IgD-negative memory B cell (primary cell): ENCODE data around the gene FAM184B. TPM values are rescaled to one million over a fixed set of nuclear protein-coding genes. Genes with fewer than 3 reads are reported as not detected.
"Not testable (repeated sequence)": the region's sequence is repeated elsewhere in the genome, so short reads cannot be mapped to it uniquely, and the experiment has no call there.

Experiments used
- H3K27ac Mint-ChIP-seq, 3 donors: one replicate each; pipeline ENCODE4 v1.8.0; 2020 to 2022; ENCODE audit warnings: mild to moderate bottlenecking in 3 of 3, mixed read lengths in 3 of 3, moderate library complexity in 1 of 3
- H3K27me3 Mint-ChIP-seq: one replicate; pipeline ENCODE4 v1.8.0; 2021; ENCODE audit warnings: mixed read lengths
- H3K36me3 Mint-ChIP-seq: one replicate; pipeline ENCODE4 v1.8.0; 2020; ENCODE audit warnings: mild to moderate bottlenecking, mixed read lengths
- H3K4me1 Mint-ChIP-seq, 3 donors: one replicate each; pipeline ENCODE4 v1.8.0; 2020 to 2022; ENCODE audit warnings: mixed read lengths in 3 of 3, mild to moderate bottlenecking in 1 of 3
- H3K4me3 Mint-ChIP-seq, 4 donors: one replicate each; pipeline ENCODE4 v1.8.0; 2020 to 2022; ENCODE audit warnings: mild to moderate bottlenecking in 4 of 4, mixed read lengths in 4 of 4, moderate library complexity in 3 of 4
- H3K9me3 Mint-ChIP-seq, 3 donors: one replicate each; pipeline ENCODE4 v1.8.0; 2020 to 2021; ENCODE audit warnings: mixed read lengths in 3 of 3, mild to moderate bottlenecking in 1 of 3
- polyA plus RNA-seq: library from polyadenylated mRNA; unstranded; fragments of 300-500 nt; fragmentation: Illumina TruSeq; gene quantifications from one replicate; pipeline ENCODE4 v1.2.3, GENCODE V29; 2021

Gene FAM184B
- polyA plus RNA-seq, 1 donor from 2014 or later: not detected

GRCh38 chr4:17664755-17665154 is 116.7 kb downstream of the FAM184B start:
- Mint-ChIP-seq H3K27ac (peak overlapping the region in 2 of 3 donors; percentile 9 to 61), H3K4me1 (peaks cover 20 to 32% (median 30%) of the 10 kb centered on the region in 3 donors), H3K36me3 (no peaks in the 10 kb centered on the region), H3K4me3 (peak overlapping the region in 2 of 4 donors; percentile 60 to 85), H3K27me3 (peaks cover 7% of the 10 kb centered on the region), H3K9me3 (peaks cover 0 to 3% (median 1%) of the 10 kb centered on the region in 3 donors)

DNA sequence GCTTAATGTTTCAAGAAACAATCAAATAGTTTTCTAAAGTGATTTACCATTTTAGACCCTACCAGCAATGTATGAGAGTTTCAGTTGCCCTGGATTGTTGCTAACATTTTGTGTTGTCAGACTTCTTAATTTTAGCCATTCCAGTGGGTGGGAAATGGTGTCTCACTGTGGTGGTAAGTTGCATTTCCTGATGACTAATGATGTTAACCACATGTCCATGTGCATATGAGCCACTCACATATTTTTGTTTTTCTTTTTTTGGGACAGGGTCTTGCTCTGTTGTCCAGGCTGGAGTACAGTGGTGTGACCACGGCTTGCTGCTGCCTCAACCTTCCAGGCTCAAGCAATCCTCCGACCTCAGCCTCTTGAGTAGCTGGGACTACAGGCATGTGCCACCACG is 118.7 kb downstream of the FAM184B start:
- Mint-ChIP-seq H3K4me3 (no peak overlapping the region), H3K27me3 (peaks cover 9% of the 10 kb centered on the region), H3K9me3 (peaks cover 0 to 3% (median 1%) of the 10 kb centered on the region in 3 donors), H3K36me3 (no peaks in the 10 kb centered on the region), H3K4me1 (peaks cover 20 to 26% (median 26%) of the 10 kb centered on the region in 3 donors), H3K27ac (peak overlapping the region in 1 of 3 donors; percentile 58)

DNA sequence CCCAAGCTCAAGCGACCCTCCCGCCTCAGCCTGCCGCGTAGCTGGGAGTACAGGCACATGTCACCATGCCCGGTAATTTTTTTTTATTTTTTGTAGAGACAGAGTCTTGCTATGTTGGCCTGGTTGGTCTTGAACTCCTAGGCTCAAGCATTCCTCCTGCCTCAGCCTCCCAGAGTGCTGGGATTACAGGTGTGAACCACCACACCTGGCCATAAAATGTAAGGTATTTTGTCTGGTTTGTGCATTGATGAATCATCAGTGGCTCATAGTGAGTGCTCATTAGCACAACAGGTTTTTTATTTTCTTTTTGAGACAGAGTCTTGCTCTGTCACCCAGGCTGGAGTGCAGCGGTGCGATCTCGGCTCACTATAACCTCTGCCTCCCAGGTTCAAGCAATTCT is 122.2 kb downstream of the FAM184B start:
- H3K27me3 Mint-ChIP-seq, H3K36me3 Mint-ChIP-seq, H3K27ac Mint-ChIP-seq, H3K4me1 Mint-ChIP-seq, H3K9me3 Mint-ChIP-seq, H3K4me3 Mint-ChIP-seq: not testable (repeated sequence)

DNA sequence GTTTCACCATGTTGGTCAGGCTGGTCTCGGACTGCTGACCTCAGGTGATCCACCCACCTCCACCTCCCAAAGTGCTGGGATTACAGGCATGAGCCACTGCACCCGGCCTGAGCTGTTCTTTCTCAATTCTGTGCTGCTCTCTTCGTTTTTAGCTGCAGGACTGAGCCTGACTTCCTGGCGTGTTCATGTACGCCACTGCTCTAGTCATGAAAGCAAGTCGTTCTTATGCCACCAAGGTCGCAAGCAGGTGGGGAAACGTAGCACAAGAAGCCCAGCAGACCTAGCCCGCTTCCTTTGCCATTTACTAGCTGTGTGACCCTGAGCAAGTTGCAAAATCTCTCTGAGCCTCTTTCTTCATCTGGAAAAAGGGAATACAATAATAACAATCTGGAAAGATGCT is 123.6 kb downstream of the FAM184B start:
- H3K27ac Mint-ChIP-seq: no peak overlapping the region
- H3K4me1 Mint-ChIP-seq: no peaks in the 10 kb centered on the region
- peaks cover 2% of the 10 kb centered on the region for H3K36me3 Mint-ChIP-seq
- peaks cover 9% of the 10 kb centered on the region for H3K27me3 Mint-ChIP-seq
- no peak overlapping the region for H3K4me3 Mint-ChIP-seq
- H3K9me3 Mint-ChIP-seq: peaks cover 0 to 2% (median 0%) of the 10 kb centered on the region in 3 donors

GRCh38 chr4:17657090-17657489 is 124.3 kb downstream of the FAM184B start:
- peaks cover 0 to 2% (median 0%) of the 10 kb centered on the region in 3 donors for H3K9me3 Mint-ChIP-seq

GRCh38 chr4:17654701-17655100 is 126.7 kb downstream of the FAM184B start:
- Mint-ChIP-seq H3K9me3 (peaks cover 0 to 2% (median 0%) of the 10 kb centered on the region in 3 donors), H3K4me1 (peaks cover 0 to 4% (median 0%) of the 10 kb centered on the region in 3 donors), H3K4me3 (peak overlapping the region in 1 of 4 donors; percentile 68), H3K36me3 (peaks cover 4% of the 10 kb centered on the region), H3K27ac (no peak overlapping the region), H3K27me3 (peaks cover 9% of the 10 kb centered on the region)

More at GRCh38 chr4:17657090-17657489, 124.3 kb downstream of the FAM184B start:
- Mint-ChIP-seq H3K4me3 (no peak overlapping the region), H3K4me1 (no peaks in the 10 kb centered on the region), H3K27me3 (peaks cover 9% of the 10 kb centered on the region), H3K27ac (no peak overlapping the region), H3K36me3 (peaks cover 2% of the 10 kb centered on the region)

GRCh38 chr4:17650406-17650805 is 131.0 kb downstream of the FAM184B start:
- peaks cover 0 to 4% (median 0%) of the 10 kb centered on the region in 3 donors for H3K4me1 Mint-ChIP-seq
- H3K36me3 Mint-ChIP-seq: peaks cover 4% of the 10 kb centered on the region
- H3K9me3 Mint-ChIP-seq: peaks cover 0 to 4% (median 0%) of the 10 kb centered on the region in 3 donors
- no peak overlapping the region for H3K27ac Mint-ChIP-seq
- peaks cover 5% of the 10 kb centered on the region for H3K27me3 Mint-ChIP-seq
- H3K4me3 Mint-ChIP-seq: no peak overlapping the region

GRCh38 chr4:17647927-17648326 is 133.5 kb downstream of the FAM184B start:
- H3K27me3 Mint-ChIP-seq: peaks cover 3% of the 10 kb centered on the region
- H3K27ac Mint-ChIP-seq: no peak overlapping the region
- H3K9me3 Mint-ChIP-seq: peaks cover 0 to 3% (median 0%) of the 10 kb centered on the region in 3 donors
- H3K36me3 Mint-ChIP-seq: peaks cover 3% of the 10 kb centered on the region
- peaks cover 0 to 4% (median 0%) of the 10 kb centered on the region in 3 donors for H3K4me1 Mint-ChIP-seq
- H3K4me3 Mint-ChIP-seq: no peak overlapping the region

DNA sequence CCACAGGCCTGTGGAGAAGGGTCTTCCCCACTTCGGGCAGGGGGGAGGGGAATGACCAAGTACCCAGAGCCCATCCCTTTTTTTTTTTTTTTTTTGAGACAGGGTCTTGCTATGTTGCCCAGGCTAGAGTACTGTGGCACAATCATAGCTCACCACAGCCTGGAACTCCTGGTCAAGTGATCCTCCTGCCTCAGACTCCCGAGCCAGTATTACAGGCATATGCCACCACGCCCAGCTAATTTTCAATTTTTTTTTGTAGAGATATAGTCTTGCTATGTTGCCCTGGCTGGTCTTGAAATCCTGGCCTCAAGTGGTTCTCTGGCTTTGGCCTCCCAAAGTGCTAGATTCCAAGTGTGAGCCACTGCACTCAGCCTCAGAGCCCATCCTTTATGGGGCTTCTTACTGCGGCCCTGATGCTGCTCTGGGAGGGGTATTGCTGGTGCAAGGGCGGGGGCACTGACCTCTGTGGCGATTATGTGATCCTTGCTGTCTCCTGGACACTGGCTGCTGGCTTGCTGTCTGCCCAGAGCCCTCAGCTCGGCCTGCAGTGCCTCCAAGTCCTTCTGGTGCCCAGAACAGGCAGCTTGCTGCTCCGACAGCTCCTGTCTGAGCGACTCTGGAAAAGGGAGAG is 134.1 kb downstream of the FAM184B start:
- H3K36me3 Mint-ChIP-seq: peaks cover 3% of the 10 kb centered on the region
- H3K4me3 Mint-ChIP-seq: no peak overlapping the region
- H3K9me3 Mint-ChIP-seq: peaks cover 0 to 3% (median 0%) of the 10 kb centered on the region in 3 donors
- H3K4me1 Mint-ChIP-seq: peaks cover 0 to 4% (median 4%) of the 10 kb centered on the region in 3 donors
- peaks cover 3% of the 10 kb centered on the region for H3K27me3 Mint-ChIP-seq
- no peak overlapping the region for H3K27ac Mint-ChIP-seq

DNA sequence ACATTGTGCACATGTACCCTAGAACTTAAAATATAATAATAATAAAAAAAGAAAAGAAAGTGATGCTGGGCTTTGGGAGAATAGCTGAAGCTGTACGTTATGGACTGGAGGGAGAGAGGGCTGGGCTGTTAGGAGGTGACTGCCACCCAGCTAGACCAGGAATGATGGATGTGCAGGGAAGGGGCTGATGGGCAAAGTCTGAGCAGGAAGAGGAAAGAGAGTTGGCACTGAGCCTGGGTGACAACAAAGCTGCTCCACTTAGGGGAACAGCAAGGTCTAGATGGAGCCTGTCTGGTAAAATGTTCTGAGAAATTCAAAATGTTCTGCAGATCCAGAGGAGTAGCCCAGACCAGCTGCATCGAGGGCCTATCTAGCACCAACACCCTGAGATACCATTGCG is 134.7 kb downstream of the FAM184B start:
- Mint-ChIP-seq H3K27me3 (peaks cover 3% of the 10 kb centered on the region), H3K36me3 (peaks cover 3% of the 10 kb centered on the region), H3K9me3 (peaks cover 0 to 3% (median 0%) of the 10 kb centered on the region in 3 donors), H3K27ac (no peak overlapping the region), H3K4me1 (peaks cover 0 to 4% (median 3%) of the 10 kb centered on the region in 3 donors), H3K4me3 (no peak overlapping the region)

DNA sequence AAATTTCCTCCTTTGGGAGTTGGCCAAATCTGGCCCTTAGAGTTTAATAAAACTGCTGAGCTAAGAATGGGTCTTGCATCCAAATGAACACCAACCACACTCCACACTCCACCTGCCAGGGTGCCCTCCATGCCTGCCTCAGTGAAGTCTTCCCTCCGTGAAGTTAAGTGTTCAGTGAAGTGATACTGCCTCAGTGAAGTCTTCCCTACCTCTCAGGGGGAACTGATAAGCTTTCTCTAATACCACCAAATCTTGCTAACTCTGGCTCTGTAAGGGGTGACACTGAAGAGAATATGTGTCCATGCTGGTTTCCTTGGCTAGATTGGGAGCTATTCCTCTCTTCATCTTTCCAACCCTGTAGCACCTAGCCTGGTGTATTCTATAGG is 139.0 kb downstream of the FAM184B start:
- no peaks in the 10 kb centered on the region for H3K27me3 Mint-ChIP-seq
- peaks cover 1% of the 10 kb centered on the region for H3K36me3 Mint-ChIP-seq
- peaks cover 0 to 4% (median 0%) of the 10 kb centered on the region in 3 donors for H3K4me1 Mint-ChIP-seq
- H3K27ac Mint-ChIP-seq: no peak overlapping the region
- H3K4me3 Mint-ChIP-seq: peak overlapping the region in 1 of 4 donors; percentile 60
- peaks cover 0 to 3% (median 0%) of the 10 kb centered on the region in 3 donors for H3K9me3 Mint-ChIP-seq

DNA sequence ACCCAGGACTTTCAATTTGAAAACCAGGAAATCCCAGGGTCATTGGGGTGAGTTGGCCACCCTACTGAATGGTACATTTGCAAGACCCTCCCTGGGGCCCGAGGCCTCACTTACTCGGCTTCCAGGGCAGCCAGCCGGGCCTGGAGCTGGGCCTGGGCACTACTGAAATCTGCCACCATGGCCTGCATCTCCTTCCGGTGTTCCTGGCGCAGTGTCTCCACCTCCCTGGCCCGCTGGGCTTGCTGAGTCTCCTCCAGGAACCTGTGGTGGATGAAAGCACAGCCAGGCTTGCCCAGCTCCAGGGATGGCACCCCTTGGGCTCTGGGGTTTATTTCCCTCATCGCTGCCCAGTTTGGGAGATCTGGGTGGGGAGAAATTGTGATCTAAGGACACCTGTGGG is 142.3 kb downstream of the FAM184B start:
- peaks cover 0 to 4% (median 1%) of the 10 kb centered on the region in 3 donors for H3K4me1 Mint-ChIP-seq
- H3K4me3 Mint-ChIP-seq: no peak overlapping the region
- H3K9me3 Mint-ChIP-seq: no peaks in the 10 kb centered on the region

DNA sequence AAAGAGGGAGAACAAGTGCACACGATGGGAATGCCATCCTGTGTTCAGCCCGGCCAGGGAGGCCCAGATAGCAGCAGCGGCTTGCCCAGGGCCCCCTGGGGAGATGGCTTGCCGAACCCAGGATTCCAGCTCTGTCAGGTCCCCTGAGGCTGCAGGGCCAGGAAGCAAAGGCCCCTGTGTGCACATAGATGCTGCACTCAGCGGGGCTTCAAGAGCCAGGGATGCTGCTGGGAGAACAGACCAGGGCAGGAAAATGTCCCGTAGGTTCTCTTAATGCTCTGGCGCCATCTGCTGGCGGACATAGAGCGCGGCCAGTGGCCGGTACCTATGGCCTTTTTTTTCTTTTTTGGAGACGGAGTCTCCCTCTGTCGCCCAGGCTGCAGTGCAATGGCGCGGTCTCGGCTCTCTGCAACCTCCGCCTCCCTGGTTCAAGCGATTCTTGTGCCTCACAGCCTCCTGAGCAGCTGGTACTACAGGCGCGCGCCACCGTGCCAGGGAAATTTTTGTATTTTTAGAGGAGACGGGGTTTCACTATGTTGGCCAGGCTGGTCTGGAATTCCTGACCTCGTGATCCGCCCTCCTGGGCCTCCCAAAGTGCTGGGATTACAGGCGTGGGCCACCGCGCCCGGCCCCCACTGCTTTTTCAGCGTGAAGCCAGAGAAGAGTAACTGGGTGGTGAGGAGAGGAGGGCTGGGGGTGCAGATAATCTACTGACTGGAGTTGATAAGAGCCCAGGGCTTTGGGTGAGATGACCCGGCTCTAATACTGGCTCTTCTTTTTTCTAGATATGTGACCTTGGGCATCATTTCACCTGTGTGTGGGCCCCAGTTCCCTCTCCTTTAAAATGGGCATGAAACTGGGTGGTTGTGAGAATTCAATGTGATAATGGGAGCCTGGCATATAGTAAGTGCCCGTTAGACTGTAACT is 144.5 kb downstream of the FAM184B start:
- Mint-ChIP-seq H3K27me3 (no peaks in the 10 kb centered on the region), H3K4me3 (peak overlapping the region in 1 of 4 donors; percentile 22), H3K36me3 (peaks cover 4% of the 10 kb centered on the region), H3K4me1 (peaks cover 0 to 1% (median 0%) of the 10 kb centered on the region in 3 donors), H3K9me3 (no peaks in the 10 kb centered on the region), H3K27ac (peak overlapping the region in 1 of 3 donors; percentile 71)

More for the DNA sequence above, 142.3 kb downstream of the FAM184B start:
- Mint-ChIP-seq H3K36me3 (peaks cover 3% of the 10 kb centered on the region), H3K27ac (no peak overlapping the region), H3K27me3 (no peaks in the 10 kb centered on the region)

DNA sequence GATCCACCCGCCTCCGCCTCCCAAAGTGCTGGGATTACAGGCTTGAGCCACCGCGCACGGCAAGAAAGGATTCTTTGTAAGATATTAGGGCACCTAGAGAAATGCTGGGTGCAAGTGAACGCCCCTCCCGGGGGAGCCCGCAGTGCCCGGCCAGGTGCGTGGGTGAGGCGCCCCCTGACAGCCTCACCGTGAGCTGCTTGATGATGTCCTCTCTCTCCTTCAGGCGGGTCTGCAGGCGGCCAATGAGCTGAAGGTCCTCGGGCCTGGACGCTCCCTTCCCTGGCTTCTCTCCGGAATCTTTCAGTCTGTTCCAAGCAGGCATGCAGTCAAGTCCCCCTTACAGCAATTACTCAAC is 145.1 kb downstream of the FAM184B start:
- Mint-ChIP-seq H3K9me3 (no peaks in the 10 kb centered on the region), H3K27me3 (no peaks in the 10 kb centered on the region), H3K4me1 (peaks cover 0 to 1% (median 0%) of the 10 kb centered on the region in 3 donors), H3K36me3 (peaks cover 4% of the 10 kb centered on the region), H3K27ac (no peak overlapping the region), H3K4me3 (no peak overlapping the region)

DNA sequence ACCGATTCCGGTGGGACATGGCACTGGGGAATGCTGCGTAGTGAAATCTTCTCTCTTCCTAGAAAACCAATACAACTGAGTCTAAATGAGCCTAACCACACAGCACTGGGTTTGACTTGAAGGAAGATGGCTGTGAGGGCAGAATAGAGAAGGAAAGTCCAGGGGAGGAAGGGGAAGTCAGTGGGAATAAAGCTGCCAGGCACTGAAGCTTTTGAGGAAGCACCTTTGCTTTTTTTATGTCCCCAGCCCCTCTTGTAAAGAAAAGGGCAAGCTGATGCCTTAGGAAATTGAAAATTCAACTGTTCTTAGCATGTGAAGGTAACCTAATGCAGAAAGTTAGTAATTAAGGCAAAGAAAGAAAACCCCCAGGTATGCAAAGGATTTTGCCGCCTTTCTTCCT is 146.4 kb downstream of the FAM184B start:
- no peak overlapping the region for H3K4me3 Mint-ChIP-seq
- no peaks in the 10 kb centered on the region for H3K27me3 Mint-ChIP-seq
- no peak overlapping the region for H3K27ac Mint-ChIP-seq
- peaks cover 4% of the 10 kb centered on the region for H3K36me3 Mint-ChIP-seq
- H3K4me1 Mint-ChIP-seq: peaks cover 0 to 1% (median 0%) of the 10 kb centered on the region in 3 donors
- H3K9me3 Mint-ChIP-seq: no peaks in the 10 kb centered on the region
